Sigmoid colon (tissue), 7 donors: ENCODE results near the gene AKR1A1. TPM values are rescaled to one million over a fixed set of nuclear protein-coding genes. Genes with fewer than 3 reads are reported as not detected.

Source experiments
- DNase-seq: peaks from one replicate; pipeline ENCODE4 v3.0.0-alpha.2; 2019
- H3K27ac ChIP-seq, 4 donors: fragments of 200-600 bp; sonication (generic); one replicate each; pipeline ENCODE4 v1.5.1; 2016 to 2019; ENCODE audit warnings: mild to moderate bottlenecking in 1 of 4
- H3K27me3 ChIP-seq, 3 donors: fragments of 200-600 bp; sonication (generic); one replicate each; pipeline ENCODE4 v1.5.1; 2019; ENCODE audit warnings: mild to moderate bottlenecking in 1 of 3
- H3K36me3 ChIP-seq, 4 donors: fragments of 200-600 bp; sonication (generic); one replicate each; pipeline ENCODE4 v1.5.1; 2016 to 2019
- H3K4me1 ChIP-seq, 4 donors: fragments of 200-600 bp; sonication (generic); one replicate each; pipeline ENCODE4 v1.5.1; 2017 to 2019
- H3K4me3 ChIP-seq, 4 donors: fragments of 200-600 bp; sonication (generic); one replicate each; pipeline ENCODE4 v1.5.1; 2017 to 2019; ENCODE audit warnings: mild to moderate bottlenecking in 2 of 4, moderate library complexity in 1 of 4
- H3K9me3 ChIP-seq, 4 donors: fragments of 200-600 bp in 3 of 4; sonication (generic) in 3 of 4; one replicate each; pipeline versions ENCODE4 v1.5.1 to v1.6.1; 2013 to 2019
- EP300 ChIP-seq, 4 donors: sonication (generic); formaldehyde crosslinking; IDR thresholded peaks; one replicate each; pipeline ENCODE4 v1.6.1; 2017; ENCODE audit warnings: antibody characterized with exemption in 4 of 4
- POLR2A ChIP-seq, 2 donors: fragments of 450-650 bp; IDR thresholded peaks; one replicate each; pipeline ENCODE4 v1.6.1; 2016; ENCODE audit warnings: antibody characterized with exemption in 2 of 2, mild to moderate bottlenecking in 2 of 2, moderate library complexity in 2 of 2
- POLR2AphosphoS5 ChIP-seq, 4 donors: sonication (generic); formaldehyde crosslinking; IDR thresholded peaks; one replicate each; pipeline ENCODE4 v1.6.1; 2017; ENCODE audit warnings: antibody characterized with exemption in 4 of 4
- WGBS, 2 donors: extraction: QIAGEN DNeasy Blood & Tissue Kit; methylation state at CpG; one replicate each; pipeline ENCODE4 v1.1.7; 2013; 5-methylcytosine and 5-hydroxymethylcytosine counted together
- intact Hi-C: fragments of 100-400 bp; cut with DNase I; formaldehyde crosslinking; loops from one replicate; pipeline ENCODE4 v1.15.1; 2023
- polyA plus RNA-seq, 3 donors: library from polyadenylated mRNA; stranded (reverse); fragments of 200-250 nt; gene quantifications; one replicate each; pipeline ENCODE4 v1.2.3, GENCODE V29; 2013
- total RNA-seq, 4 donors: library from RNA; depleted of rRNA; stranded (reverse); fragments of >200 nt; gene quantifications; one replicate each; pipeline ENCODE4 v1.1.0, GENCODE V29; 2016
- TF ChIP-seq, protein P1 (sequence below), 4 experiments: fragments of 450-650 bp in 3 of 4; fragments of 200-600 bp in 1 of 4; IDR thresholded peaks; one replicate each; pipeline ENCODE4 v1.5.1; 2016 to 2019; ENCODE audit warnings: antibody characterized with exemption in 4 of 4, mild to moderate bottlenecking in 3 of 4, moderate library complexity in 2 of 4
- donor health status: healthy with polysubstance abuse.
- donor health status: Bipolar disorder and iron deficiency.
- donor health status: healthy.

AKR1A1 gene
- total and polyA plus RNA-seq, 7 donors, result 39.6 to 234 (median 64.2) TPM

DNA sequence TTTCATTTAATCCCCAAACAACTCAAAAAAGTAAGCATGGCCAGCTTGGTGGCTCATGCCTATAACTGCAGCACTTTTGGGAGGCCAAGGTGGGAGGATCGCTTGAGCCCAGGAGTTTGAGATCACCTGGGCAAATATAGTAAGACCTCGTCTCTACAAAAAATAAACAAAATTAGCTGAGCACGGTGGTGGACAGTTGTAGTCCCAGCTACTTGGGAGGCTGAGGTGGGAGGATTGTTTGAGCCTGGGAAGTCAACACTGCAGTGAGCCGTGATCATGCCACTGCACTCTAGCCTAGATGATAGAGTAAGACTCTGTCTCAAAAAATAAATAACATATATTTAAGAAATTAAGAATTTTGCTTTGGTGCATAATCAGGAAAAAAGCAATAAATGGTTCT lies 6.1 kb upstream of the AKR1A1 start:
- WGBS, 2 donors, result 86 to 89% methylated on average over 4 of the region's 4 CpGs
- no peaks in the 10 kb centered on the region for H3K27me3 ChIP-seq
- TF ChIP-seq POLR2A (IDR thresholded peaks at IDR 0.05), result no peak
- TF ChIP-seq POLR2AphosphoS5 (IDR thresholded peaks at IDR 0.05), result no peak
- TF ChIP-seq, protein P1, sequence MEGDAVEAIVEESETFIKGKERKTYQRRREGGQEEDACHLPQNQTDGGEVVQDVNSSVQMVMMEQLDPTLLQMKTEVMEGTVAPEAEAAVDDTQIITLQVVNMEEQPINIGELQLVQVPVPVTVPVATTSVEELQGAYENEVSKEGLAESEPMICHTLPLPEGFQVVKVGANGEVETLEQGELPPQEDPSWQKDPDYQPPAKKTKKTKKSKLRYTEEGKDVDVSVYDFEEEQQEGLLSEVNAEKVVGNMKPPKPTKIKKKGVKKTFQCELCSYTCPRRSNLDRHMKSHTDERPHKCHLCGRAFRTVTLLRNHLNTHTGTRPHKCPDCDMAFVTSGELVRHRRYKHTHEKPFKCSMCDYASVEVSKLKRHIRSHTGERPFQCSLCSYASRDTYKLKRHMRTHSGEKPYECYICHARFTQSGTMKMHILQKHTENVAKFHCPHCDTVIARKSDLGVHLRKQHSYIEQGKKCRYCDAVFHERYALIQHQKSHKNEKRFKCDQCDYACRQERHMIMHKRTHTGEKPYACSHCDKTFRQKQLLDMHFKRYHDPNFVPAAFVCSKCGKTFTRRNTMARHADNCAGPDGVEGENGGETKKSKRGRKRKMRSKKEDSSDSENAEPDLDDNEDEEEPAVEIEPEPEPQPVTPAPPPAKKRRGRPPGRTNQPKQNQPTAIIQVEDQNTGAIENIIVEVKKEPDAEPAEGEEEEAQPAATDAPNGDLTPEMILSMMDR (IDR thresholded peaks at IDR 0.05), result no peak
- TF ChIP-seq EP300 (IDR thresholded peaks at IDR 0.05), result no peak
- intact Hi-C loops, result no loop called here
- no peaks in the 10 kb centered on the region for H3K36me3 ChIP-seq
- no peaks in the 10 kb centered on the region for H3K9me3 ChIP-seq
- H3K4me3 ChIP-seq, result no peak overlapping the region
- no peak overlapping the region for H3K27ac ChIP-seq
- DNase-seq, result no peak
- H3K4me1 ChIP-seq, result no peaks in the 10 kb centered on the region

DNA sequence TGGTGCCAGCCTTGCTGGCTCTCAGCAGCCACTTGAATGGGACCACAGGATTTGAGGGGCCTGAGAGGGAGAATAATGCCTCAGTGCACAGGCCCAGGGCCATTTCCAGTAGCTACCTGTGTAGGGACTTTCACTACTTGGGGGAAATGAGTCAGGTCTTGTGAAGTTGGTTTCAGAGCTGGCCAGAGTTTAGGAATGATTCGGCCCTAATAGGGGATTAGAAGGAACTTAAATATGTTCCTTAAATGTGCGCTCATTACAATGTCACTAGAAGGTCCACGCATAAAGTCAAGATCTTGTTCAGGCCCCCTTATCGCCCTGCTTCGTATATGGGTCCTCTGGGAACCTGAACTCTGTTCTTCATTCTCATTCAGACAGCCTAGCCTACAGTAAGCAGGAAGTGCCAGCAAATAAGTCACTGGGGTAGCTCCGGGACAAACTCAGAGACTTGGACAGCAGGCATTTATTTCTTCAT lies 5.6 kb upstream of the AKR1A1 start:
- Histone ChIP-seq H3K4me1 (peaks cover 0 to under 1% (median 0%) of the 10 kb centered on the region in 4 donors), H3K9me3 (no peaks in the 10 kb centered on the region), H3K27me3 (no peaks in the 10 kb centered on the region), H3K4me3 (no peak overlapping the region), H3K36me3 (no peaks in the 10 kb centered on the region), H3K27ac (no peak overlapping the region)
- no peak for DNase-seq
- TF ChIP-seq EP300 (IDR thresholded peaks at IDR 0.05), result no peak
- TF ChIP-seq, protein P1 (IDR thresholded peaks at IDR 0.05), result no peak
- no peak for TF ChIP-seq POLR2AphosphoS5 (IDR thresholded peaks at IDR 0.05)
- no peak for TF ChIP-seq POLR2A (IDR thresholded peaks at IDR 0.05)
- intact Hi-C loops, result no loop called here
- WGBS, 2 donors, result 49 to 51% methylated on average over 6 of the region's 6 CpGs

DNA sequence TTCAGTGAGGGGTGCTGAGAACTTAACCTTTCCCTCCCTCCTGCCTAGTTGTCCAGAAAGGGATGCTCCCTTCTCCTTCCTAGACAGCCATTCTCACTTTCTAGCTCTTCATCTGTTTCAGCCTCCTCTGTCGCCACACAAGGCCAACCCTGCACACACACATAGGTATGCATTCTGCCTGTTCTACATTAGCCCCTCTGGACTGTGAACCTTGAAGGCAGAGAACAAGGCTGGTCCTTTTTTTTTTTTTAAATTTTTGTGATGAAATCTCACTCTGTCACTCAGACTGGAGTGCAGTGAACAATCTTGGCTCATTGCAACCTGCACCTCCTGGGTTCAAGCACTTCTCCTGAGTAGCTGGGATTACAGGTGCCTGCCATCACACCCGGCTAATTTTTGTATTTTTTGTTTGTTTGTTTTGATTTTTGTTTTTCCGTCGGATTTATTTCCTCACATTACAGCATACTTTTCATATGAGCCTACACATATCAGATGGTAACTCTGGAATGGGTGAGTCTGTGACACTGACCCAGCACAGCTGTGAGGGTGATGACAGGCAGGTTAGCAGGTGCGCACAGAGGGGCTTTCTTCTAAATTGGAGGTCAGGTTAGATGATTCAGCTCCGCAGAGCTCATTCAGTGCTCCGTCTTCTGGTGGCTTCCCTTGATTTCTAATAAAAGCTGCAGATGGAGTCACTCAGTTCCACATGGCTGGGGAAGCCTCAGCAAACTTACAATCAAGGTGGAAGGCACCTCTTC lies 4.9 kb upstream of the AKR1A1 start:
- H3K4me3 ChIP-seq, result no peak overlapping the region
- no peak for DNase-seq
- TF ChIP-seq, protein P1 (IDR thresholded peaks at IDR 0.05), result no peak
- TF ChIP-seq EP300 (IDR thresholded peaks at IDR 0.05) (no peak), POLR2A (IDR thresholded peaks at IDR 0.05) (no peak), POLR2AphosphoS5 (IDR thresholded peaks at IDR 0.05) (no peak)
- WGBS, 2 donors, result 81 to 90% methylated on average over 7 of the region's 7 CpGs
- H3K36me3 ChIP-seq, result no peaks in the 10 kb centered on the region
- no peak overlapping the region for H3K27ac ChIP-seq
- H3K4me1 ChIP-seq, result peaks cover 0 to 4% (median 0%) of the 10 kb centered on the region in 4 donors
- H3K27me3 ChIP-seq, result no peaks in the 10 kb centered on the region
- H3K9me3 ChIP-seq, result no peaks in the 10 kb centered on the region
- intact Hi-C loops, result no loop called here

DNA sequence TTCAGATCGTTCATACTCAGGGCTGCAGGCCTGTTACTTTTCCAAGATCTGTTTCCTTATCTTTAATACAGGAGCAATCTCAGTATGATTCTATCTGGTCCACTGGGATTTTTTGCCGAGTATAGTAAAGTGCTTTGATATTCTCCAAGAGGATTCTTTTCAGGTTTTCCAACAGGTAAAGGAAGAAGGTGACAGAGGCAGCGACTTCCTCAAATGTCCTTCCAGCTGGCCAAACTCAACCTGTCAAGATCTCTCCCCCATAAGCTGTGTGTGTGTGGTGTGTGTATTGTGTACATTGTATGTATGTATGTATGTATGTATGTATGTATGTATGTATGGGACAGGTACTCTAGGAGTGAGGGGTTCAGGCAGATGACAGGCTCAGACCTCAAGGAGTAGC lies 1.1 kb downstream of the AKR1A1 start:
- peaks cover 0 to 16% (median 14%) of the 10 kb centered on the region in 4 donors for H3K4me1 ChIP-seq
- peak overlapping the region; percentile 39 to 77 (median 64) for H3K4me3 ChIP-seq
- no peaks in the 10 kb centered on the region for H3K9me3 ChIP-seq
- no peaks in the 10 kb centered on the region for H3K27me3 ChIP-seq
- WGBS, 2 donors, result 6 to 7% methylated on average over 3 of the region's 3 CpGs
- intact Hi-C loops, result loop anchor here (2.0 kb wide), 2 partner anchors 29 to 51 kb away; partner anchors contain the start of genes CCDC163 and MMACHC
- TF ChIP-seq EP300 (IDR thresholded peaks at IDR 0.05) (no peak), POLR2A (IDR thresholded peaks at IDR 0.05) (no peak), POLR2AphosphoS5 (IDR thresholded peaks at IDR 0.05) (no peak)
- TF ChIP-seq, protein P1 (IDR thresholded peaks at IDR 0.05), result no peak
- H3K36me3 ChIP-seq, result peaks cover 0 to 21% (median 0%) of the 10 kb centered on the region in 4 donors
- peak overlapping the region; percentile 73 to 89 (median 82) for H3K27ac ChIP-seq
- DNase-seq, result no peak
